Stimulated activated CD4-positive, alpha-beta T cell treated with anti-CD3 and anti-CD28 coated beads, Interleukin-1b, Interleukin-23, amount 100 ng/mL, for 24 hours (primary cell): Measurements from ENCODE around the gene SERTAD2.

Experiments
- DNase-seq, 4 experiments: peaks; one replicate each; pipeline ENCODE4 v3.0.0-alpha.2; 2020; ENCODE audit warnings: low read depth in 4 of 4, low spot score in 1 of 4

Gene SERTAD2

DNA sequence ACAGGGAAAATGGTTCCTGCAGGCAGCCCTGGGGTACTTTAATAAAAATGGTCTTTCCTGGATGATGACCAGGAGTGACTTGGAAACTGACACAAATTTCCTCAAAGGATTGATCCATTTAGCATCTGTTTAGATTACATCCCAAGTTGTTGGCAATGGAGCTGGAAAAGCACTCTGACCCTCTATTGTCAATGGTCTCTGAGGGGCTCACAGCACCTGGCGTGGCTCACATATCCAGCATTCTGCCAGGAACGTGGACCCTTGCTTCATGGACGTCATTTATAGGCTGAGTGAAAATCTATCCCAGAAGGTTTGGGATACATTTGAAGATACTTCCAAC, 43.8 kb downstream of the SERTAD2 start:
- no peak for DNase-seq

DNA sequence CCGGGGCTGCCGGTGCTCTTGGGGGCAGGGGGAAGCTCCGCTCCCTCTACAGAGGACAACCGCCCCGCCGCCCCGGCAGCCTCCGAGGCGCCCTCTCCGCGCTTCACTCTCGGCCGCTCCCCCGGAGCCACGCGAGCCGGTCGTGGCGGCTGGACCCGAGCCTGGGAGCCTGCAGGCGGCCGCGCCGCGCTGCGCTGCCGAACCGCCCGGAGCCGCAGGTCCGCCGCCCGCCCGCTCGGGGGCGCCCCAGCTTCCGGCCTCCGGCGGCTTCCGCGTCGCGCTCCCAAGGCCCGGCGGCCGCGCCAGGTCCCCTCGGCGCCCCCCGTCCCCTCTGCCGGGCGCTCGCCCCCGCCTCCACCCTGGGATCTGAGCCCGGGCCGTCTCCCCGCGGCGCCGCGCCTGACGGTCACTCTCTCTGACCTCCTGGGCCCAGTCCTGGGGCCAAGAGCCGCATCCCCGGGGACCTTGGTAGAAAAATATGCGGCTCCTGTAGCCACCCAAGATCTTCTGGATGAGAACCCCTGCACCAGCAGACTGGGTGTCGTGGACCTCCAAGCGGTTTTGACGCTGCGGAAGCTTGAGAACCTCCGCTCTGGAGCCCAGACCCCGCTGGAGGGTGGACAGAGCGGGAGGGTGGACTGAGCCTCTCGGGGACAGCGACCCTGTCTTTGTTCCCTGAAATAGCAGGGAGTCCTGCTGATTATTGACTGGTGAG, 44.3 kb downstream of the SERTAD2 start:
- peak; percentile 23 to 44 (median 34) for DNase-seq

DNA sequence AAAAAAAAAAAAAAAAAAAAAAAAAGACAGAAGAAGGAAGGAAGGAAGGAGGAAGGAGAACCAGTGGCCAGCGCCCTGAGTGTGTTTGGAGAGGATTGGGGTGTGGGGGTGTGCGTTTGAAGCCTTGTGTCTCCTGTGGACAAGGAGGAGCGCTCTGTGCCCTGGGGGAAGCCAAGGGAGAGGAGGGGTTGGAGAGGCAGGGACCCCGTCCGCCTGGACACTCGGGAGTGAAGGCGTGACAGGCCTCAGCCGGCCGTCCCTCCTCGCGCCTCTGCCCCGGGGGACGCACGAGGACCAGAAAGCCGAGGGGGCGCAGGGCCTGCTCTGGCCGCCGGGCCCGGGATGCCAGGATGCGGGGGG, 44.9 kb downstream of the SERTAD2 start:
- DNase-seq, result no peak

DNA sequence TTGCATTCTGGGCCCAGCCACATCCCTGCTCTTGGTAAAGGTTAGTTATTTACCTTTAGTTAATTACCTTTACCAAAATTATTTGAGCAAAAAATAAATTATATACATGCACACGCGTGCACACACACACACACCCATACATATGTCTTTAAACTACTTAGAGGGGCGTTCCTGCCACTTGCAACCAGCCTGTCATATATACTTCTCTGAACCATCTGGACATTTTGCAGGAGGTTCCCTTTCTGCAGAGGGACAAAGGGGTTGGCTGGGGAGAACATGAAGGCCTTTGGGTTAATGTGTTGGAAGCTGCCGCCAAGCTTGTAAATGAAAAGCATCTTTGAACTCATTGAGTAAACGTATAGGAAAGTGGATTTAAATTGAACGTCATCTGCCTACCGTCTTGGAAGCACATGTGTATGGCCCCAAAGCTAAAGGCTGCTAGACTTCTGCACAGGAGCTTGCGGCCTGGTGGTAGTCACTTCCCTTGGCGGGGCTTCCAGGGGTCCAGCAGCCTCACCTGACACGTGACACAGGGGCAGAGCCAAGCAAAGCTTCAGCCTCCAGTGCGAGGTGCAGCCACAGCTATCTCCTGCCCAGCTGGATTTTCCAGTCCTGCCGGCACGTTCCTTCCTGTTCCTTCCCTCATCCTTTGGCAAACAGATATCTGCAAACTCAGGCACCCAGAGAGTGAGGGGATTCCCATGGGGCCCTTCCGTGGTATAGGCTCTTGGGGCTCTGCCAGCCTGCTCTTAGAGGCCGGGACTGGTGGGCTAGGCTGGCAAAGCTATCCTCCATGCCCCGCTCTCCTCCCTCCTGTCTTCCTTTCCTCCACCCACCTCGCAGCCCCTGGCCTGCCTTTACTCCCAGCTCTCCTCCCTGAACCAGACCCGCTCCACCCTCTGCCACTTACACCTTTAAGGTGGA, 46.1 kb downstream of the SERTAD2 start:
- DNase-seq, result no peak

DNA sequence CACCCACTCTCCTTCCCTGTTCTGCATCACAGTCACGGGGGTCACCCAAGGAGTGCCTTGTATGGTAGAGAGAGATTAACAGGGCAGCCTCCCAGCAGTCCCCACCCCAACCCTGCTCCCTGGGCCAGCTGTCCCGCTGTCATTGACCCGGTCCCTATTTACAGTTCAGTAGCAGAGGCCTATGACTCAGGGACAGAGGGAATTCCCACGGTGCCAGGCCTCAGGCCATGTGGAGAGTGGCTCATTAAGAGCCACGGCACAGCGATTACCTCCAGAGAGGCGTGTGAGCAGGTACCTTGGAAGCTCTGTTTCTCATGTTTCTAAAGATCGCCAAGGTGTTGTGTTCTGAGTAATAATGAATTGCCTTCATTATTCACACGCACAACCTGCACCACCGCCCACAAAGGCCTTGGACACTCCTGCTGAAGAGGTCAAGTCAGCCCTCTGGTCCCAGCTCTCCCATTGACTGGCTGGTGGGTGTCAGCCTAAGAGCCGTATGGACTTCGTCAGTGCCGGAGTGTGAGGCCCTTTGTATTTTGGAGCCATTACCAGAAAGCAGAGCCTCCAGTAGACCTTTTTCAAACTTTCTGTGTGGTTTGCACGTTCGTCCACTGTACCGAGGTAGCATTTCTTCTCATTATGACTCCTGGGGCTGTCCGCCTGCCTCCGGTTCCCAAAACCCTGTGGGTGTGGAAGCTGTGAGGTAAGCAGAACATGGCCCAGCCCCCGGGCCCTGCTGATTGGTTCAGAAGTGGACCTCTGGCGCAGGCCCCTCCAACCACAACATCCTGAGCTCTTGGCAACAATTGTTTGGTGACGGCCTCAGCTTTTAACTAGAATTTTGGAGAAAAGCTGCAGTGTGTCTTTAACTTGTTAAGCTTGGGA, 47.0 kb downstream of the SERTAD2 start:
- peak; percentile 49 to 81 (median 61) for DNase-seq

DNA sequence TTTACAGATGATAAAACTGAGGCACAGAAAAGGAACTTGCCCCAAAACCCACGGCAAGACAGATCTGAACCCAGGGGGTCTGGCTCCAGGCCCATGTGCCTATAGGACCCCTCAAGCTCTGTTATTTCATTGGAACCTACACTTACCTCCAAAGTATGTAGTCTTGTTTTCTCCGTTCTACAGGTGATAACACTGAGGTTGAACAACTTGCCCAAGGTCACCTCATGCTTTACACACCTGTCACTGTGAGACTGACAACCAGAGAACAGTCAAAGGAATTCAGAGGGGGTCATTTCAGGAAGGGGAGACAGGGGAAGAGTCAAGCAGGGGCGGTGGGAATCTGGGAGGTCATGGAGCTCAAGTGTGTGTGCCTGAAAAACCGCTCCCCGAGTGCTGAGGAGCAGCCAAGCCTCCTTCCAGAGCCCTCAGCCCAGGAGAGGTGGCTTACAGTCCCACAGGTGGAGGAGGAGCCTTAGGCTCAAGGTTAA, 47.7 kb downstream of the SERTAD2 start:
- no peak for DNase-seq

DNA sequence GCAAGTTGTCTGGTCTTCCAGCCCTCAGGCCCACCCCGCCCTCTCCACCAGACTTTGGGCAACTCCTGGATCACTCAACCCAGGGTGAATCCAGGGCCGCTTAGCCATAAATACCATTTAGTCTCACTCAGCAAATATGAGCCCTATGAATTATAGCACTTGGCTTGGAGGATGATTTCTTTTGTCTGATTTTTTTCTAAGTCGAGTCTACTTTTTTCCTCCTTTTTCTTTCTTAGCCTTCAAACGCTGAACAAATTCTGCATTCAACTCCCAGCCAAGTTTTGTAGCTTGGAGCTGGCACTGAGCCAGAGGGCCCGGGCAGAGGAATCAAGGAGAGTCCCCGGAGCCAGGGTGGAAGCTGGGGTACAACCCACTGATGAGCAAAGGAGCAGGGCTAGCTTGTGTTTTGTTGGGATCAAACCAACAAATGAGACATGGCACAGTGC, 48.7 kb downstream of the SERTAD2 start:
- no peak for DNase-seq

DNA sequence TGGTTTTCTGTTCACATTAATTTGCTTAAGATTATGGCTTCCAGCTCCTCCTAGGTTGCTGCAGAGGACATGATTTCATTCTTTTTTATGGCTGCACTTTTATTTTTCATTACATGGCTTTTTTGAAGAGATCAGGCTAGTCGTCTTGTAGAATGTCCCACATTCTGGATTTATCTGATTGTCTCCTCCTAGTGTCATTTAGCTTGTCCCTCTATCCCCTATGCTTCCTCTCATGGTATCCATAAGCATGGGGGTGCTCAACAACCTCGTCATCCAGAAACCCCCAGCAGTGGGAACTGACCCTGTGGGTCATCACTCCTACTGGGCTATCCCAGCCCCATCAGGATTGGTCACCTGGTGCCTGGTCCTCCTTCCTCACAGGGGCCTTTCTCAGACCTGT, 49.6 kb downstream of the SERTAD2 start:
- no peak for DNase-seq

DNA sequence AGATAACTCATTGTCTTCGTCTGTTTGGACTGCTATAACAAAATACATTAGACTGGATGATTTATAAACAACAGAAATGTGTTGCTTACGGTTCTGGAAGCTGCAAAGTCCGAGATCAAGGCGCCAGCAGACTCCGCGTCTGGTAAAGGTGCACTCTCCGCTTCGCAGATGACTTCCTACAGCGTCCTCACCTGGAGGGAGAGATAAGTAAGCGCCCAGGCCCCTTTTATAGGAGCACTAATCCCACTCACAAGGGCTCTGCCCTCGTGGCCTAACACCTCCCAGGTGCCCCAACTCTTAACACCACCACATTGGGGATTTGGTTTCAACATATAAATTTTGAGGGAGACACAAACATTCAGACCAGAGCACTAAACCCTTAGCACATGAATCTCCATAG, 51.3 kb downstream of the SERTAD2 start:
- no peak for DNase-seq

DNA sequence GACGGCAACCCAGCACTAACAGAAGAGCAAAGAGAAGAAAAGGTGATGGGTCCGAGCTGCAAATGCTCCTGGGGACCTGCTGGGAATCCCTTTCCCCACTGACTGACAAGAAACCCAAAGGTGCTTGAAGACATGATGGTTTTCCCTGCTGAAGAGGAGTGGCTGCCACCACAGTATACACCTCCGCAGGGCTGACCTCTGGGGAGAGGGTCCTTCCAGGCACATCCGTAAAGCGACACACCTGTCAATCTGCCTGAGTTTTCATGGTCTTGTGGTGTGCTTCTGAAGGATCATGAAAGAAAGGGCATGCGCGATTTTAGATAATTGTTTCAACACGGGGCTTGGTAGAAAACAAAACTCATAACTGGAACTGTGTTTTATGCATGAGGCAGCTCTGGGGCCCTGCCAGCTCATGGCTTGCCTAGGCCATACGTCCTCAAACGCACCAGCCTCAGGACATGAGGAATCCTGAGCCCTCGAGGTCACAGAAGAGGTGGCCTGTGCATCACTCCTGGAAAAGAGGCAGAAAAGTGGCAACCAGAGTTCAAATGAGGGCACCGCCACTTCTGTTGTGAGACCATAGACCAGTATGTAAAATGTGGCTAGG, 51.8 kb downstream of the SERTAD2 start:
- DNase-seq, result no peak

DNA sequence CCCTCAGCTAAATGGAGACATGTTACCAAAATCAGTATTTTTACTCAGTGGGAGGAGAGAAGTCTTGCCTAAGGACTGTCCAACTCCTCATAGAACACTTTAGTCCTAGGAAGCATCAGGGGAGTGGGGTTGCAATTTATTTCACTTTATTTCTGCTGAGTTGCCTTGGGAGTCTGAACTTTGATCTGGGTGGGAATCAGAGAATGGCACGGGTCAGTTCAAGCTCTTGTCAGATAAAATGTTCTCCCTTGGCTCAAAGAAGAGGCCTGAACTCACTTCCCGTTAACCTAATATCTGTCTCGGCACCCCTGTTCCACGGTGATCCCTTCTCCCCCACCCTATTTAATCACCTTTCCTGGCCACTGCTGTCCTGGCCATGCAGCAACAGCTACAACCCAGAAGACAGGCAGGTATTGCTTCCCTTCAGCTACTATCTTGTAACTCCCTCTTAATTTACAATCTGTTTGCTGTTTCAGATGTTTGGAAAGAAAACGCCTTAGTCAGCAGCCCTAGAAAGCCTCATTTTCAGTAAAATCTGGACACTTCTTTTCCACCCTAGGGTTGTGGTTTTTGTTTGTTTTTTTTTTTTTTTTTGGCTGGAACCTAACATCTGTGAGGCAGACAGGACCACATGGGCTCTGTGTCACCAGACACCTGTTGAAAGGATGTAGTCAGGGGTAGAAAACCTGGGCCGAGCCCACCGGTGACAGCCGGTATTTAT, 52.5 kb downstream of the SERTAD2 start:
- no peak for DNase-seq

DNA sequence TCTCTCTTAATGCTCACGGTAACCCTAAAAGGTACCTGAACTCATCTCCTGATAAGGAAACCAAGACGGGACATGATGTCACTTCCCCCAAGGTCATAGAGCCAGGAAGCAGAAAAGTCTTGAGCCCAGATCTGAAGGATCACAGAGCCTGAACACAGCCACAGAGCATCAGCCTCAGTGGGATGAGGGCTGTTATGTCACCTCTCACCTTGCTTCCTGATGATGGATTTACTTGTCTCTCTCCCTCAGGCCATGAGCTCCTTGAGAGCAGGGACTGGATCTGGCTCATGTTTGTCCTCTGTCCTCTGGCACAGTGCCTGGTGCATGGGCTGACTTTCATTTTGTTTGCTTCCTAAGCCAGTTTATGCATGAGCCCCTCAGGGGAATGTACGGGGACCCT, 54.2 kb downstream of the SERTAD2 start:
- DNase-seq, result no peak

DNA sequence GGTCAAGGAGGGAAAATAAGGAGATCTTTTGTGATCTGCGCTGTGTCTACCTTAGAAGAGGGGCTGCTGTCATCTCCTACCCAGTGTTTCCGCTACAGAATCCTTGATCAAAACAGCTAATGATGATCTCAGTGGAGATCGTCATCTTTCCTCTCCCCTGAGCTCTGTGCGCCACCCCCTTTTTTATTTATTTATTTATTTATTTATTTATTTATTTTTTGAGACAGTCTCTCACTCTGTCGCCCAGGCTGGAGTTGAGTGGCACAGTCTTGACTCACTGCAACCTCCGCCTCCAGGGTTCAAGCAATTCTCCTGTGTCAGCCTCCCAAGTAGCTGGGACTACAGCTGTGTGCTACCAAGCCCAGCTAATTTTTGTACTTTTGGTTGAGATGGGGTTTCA, 55.5 kb downstream of the SERTAD2 start:
- DNase-seq, result no peak

DNA sequence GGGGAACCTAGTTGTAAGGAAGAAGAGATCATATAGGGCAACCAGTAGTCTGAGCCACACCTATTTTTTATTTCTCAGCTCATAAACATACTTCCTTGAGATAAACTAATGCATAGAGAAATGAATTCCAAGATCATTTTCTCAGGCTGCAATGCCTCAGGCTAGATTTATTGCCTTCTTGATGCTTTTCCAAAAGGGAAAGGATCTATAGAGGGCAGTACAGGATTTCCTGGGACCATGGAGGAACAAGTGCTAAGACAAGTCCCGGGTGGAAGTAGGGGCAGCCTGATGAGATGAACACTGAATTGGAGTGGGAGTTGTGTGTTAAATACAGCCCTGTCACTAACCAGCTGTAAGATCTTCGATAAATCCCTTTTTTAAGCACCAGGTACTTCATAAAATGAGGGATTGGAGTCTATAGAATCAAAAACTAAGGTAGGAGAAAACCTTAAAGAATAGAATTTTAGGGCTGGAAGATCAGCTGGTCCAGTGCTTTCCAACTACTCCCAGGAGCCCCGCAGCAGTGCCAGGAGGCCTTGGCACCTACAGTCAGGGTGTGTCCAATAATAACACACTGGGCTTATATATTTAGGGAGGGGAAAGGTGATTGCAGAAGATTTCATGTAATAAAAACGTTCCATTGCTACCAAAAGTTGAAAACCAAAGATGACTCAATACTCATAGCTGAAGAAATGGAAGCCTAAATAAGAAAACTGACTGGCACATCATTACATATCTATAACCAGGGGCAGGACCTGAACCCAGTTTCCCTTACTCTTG, 58.1 kb downstream of the SERTAD2 start:
- no peak for DNase-seq

DNA sequence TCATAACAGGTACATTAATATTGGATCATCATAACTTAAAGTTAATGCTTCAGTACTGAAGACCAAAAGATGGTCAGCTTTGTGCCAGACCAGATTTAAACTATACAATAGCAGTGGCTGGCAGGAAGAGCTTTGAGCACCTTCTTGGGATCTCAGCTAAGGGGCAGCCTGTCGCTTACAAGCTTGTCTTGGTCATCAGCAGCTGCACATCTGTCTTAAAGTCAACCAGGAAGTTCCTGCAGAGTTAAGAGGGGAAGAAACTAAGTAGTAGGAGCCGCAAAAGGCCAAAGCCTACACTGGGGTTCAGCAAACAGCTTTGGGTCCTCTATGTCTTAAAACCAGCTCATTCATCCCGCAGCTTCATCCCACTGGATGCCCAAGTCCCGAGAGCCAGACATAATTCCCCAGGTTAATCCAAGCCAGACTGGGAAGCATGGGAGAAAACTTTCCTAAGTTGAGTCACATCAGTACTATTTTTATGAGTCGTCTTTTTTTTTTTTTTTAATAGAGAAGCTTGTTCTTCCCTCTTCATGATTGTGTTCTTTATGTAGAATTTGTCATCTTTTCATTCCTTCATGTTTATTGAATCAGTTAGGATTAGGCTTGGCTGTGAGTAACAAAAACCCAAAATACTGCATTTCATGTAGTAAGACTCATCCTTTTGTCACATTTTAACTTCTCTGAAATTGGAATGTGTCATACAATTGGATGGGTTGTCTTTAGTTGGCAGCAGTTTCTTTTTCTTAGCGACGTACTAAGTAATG, 59.3 kb downstream of the SERTAD2 start:
- DNase-seq, result no peak

DNA sequence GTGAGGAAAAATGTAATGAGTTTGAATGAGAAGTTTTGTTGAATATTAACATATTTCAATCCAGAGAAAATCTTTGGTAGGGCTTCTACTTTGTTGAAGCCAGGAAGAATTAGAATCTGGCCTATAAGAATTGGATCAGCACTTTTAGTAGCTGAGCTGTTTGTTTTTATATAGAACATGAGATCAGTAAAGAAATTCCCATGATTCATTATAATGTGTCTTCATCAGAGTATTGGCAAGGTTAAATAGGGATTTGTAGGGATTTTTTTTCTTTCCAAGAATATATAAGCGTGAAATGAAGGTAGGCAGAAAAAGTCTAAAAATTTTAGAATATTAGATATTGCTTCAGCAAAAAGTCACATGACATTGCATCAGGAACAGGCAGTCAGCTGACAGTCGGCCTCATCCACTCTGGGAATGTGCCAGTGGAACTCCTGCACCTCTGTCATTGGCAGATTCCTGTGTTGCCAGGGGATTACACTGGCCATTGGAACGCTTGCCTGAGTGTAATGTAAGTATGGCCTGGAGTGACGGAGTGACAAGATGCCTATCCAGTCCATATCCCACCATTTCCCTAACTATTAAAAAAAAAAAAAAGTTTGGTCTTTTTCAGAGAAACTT, 60.6 kb downstream of the SERTAD2 start:
- no peak for DNase-seq

DNA sequence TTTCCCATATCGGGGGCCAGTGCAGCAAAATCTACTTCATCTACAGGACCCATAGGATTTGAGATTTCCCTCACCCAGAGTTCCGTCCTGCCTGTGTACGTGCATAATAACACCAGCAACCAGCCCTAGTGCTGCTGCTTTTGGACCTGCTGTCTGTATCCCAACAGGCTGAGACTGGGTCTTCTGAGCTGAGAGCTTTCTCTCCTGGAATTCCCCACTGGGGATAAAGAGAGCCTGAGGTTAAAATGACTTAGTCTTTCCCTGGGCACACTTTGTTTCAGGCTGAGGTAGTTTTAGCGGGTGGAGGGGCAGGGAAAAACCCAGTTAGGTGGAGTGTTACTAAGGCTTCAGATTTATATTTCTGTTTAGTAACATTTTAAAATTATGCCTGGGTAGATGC, 62.5 kb downstream of the SERTAD2 start:
- DNase-seq, result no peak

DNA sequence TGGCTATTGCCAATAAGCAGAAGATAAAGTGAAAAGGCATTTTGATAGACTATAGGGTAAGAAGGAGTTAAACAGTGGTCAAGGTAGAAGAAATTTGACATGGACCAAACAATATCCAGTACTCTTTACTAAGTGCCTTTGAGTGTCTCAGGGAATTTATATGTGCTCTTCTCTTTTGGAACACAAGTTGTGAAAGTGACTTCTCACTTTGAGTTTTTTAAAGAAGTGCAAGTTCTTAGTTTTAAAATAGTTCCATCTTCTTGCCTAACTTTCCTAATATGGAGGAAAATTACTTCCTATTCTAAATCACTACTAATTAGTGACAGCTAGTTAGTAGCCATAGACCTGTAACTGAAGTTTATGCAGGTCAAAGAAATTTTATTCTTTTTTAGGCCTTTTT, 66.2 kb downstream of the SERTAD2 start:
- DNase-seq, result no peak
